ENCODE data around the gene LEMD1.

- TF ChIP-seq, protein P1, sequence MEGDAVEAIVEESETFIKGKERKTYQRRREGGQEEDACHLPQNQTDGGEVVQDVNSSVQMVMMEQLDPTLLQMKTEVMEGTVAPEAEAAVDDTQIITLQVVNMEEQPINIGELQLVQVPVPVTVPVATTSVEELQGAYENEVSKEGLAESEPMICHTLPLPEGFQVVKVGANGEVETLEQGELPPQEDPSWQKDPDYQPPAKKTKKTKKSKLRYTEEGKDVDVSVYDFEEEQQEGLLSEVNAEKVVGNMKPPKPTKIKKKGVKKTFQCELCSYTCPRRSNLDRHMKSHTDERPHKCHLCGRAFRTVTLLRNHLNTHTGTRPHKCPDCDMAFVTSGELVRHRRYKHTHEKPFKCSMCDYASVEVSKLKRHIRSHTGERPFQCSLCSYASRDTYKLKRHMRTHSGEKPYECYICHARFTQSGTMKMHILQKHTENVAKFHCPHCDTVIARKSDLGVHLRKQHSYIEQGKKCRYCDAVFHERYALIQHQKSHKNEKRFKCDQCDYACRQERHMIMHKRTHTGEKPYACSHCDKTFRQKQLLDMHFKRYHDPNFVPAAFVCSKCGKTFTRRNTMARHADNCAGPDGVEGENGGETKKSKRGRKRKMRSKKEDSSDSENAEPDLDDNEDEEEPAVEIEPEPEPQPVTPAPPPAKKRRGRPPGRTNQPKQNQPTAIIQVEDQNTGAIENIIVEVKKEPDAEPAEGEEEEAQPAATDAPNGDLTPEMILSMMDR (conservative IDR thresholded peaks at IDR 0.05), result no peak; the same call in 1 of the 2 replicates
- no peak for TF ChIP-seq EZH2 (IDR thresholded peaks at IDR 0.05; ENCODE audit: low read depth)
Measured at GRCh38 chr1:205450448-205450847, 28.6 kb upstream of the LEMD1 start.

Data from PC-9 (cell line).